Neural cell (in vitro differentiated cells): ENCODE data around the gene MRPL9.

Experiments used
- CTCF ChIP-seq: fragments of 450-650 bp; IDR thresholded peaks from 2 replicates; pipeline ENCODE4 v1.5.1; 2014; ENCODE audit warnings: antibody characterized with exemption, mild to moderate bottlenecking, moderate library complexity; ENCODE audit not compliant: poor library complexity, severe bottlenecking
- EP300 ChIP-seq: fragments of 450-650 bp; conservative IDR thresholded peaks from 2 replicates; pipeline ENCODE4 v1.6.1; 2014; ENCODE audit warnings: antibody characterized with exemption, mild to moderate bottlenecking, moderate library complexity; ENCODE audit not compliant: poor library complexity, severe bottlenecking
- EZH2 ChIP-seq: fragments of 200-600, 300-800 bp; shearing (Covaris generic), sonication (generic); IDR thresholded peaks from 2 replicates; pipeline ENCODE4 v1.6.1; 2014; ENCODE audit warnings: antibody characterized with exemption, low read length, borderline replicate concordance, mild to moderate bottlenecking; ENCODE audit not compliant: insufficient read depth, poor library complexity, severe bottlenecking
- POLR2AphosphoS5 ChIP-seq: IDR thresholded peaks from 2 replicates; pipeline ENCODE4 v1.6.1; 2012
- SMC3 ChIP-seq: fragments of 450-650 bp; conservative IDR thresholded peaks from 2 replicates; pipeline ENCODE4 v1.6.1; 2014; ENCODE audit warnings: antibody characterized with exemption, mild to moderate bottlenecking, moderate library complexity; ENCODE audit not compliant: poor library complexity

GRCh38 chr1:151729157-151729965, 33.9 kb downstream of the MRPL9 start:
- TF ChIP-seq POLR2AphosphoS5 (no peak), EZH2 (no peak), CTCF (no peak), SMC3 (no peak), EP300 (no peak)
